HL-60 (cell line): ENCODE data around the gene TMEM151B.
"Not testable (repeated sequence)": the region's sequence is repeated elsewhere in the genome, so short reads cannot be mapped to it uniquely, and the experiment has no call there.

Source experiments
- GABPA ChIP-seq: IDR thresholded peaks from 2 replicates; pipeline ENCODE4 v1.6.1; 2012; ENCODE audit warnings: low read depth
- POLR2AphosphoS5 ChIP-seq: IDR thresholded peaks from 2 replicates; pipeline ENCODE4 v1.6.1; 2012; ENCODE audit warnings: low read depth
- SPI1 ChIP-seq: IDR thresholded peaks from 2 replicates; pipeline ENCODE4 v1.6.1; 2012; ENCODE audit warnings: low read depth, mild to moderate bottlenecking, borderline replicate concordance
- TF ChIP-seq, protein P1 (sequence below): IDR thresholded peaks from one replicate; pipeline ENCODE4 v1.5.1; 2011; ENCODE audit warnings: low read length, control low read depth, inconsistent platforms; ENCODE audit not compliant: insufficient read depth
- TF ChIP-seq, protein P2 (sequence below): IDR thresholded peaks from 2 replicates; pipeline ENCODE4 v1.6.1; 2012; ENCODE audit warnings: low read depth; ENCODE audit not compliant: insufficient replicate concordance

DNA sequence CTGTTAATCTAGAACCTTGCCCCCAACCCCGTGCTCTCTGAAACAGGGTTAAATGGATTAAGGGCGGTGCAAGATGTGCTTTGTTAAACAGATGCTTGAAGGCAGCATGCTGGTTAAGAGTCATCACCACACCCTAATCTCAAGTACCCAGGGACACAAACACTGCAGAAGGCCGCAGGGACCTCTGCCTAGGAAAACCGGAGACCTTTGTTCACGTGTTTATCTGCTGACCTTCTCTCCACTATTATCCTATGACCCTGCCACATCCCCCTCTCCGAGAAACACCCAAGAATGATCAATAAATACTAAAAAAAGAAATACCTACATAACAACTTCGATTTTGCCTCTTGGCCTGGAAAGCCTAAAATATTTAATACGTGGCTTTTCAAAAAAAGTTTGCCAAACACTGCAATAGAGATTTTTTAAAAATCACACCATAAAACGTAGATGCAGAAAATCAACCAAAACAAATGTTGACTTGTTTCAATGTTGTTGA, 46.9 kb downstream of the TMEM151B start:
- TF ChIP-seq, protein P1, sequence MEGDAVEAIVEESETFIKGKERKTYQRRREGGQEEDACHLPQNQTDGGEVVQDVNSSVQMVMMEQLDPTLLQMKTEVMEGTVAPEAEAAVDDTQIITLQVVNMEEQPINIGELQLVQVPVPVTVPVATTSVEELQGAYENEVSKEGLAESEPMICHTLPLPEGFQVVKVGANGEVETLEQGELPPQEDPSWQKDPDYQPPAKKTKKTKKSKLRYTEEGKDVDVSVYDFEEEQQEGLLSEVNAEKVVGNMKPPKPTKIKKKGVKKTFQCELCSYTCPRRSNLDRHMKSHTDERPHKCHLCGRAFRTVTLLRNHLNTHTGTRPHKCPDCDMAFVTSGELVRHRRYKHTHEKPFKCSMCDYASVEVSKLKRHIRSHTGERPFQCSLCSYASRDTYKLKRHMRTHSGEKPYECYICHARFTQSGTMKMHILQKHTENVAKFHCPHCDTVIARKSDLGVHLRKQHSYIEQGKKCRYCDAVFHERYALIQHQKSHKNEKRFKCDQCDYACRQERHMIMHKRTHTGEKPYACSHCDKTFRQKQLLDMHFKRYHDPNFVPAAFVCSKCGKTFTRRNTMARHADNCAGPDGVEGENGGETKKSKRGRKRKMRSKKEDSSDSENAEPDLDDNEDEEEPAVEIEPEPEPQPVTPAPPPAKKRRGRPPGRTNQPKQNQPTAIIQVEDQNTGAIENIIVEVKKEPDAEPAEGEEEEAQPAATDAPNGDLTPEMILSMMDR, result not testable (repeated sequence)
- TF ChIP-seq SPI1, POLR2AphosphoS5, GABPA: not testable (repeated sequence)
- TF ChIP-seq, protein P2, sequence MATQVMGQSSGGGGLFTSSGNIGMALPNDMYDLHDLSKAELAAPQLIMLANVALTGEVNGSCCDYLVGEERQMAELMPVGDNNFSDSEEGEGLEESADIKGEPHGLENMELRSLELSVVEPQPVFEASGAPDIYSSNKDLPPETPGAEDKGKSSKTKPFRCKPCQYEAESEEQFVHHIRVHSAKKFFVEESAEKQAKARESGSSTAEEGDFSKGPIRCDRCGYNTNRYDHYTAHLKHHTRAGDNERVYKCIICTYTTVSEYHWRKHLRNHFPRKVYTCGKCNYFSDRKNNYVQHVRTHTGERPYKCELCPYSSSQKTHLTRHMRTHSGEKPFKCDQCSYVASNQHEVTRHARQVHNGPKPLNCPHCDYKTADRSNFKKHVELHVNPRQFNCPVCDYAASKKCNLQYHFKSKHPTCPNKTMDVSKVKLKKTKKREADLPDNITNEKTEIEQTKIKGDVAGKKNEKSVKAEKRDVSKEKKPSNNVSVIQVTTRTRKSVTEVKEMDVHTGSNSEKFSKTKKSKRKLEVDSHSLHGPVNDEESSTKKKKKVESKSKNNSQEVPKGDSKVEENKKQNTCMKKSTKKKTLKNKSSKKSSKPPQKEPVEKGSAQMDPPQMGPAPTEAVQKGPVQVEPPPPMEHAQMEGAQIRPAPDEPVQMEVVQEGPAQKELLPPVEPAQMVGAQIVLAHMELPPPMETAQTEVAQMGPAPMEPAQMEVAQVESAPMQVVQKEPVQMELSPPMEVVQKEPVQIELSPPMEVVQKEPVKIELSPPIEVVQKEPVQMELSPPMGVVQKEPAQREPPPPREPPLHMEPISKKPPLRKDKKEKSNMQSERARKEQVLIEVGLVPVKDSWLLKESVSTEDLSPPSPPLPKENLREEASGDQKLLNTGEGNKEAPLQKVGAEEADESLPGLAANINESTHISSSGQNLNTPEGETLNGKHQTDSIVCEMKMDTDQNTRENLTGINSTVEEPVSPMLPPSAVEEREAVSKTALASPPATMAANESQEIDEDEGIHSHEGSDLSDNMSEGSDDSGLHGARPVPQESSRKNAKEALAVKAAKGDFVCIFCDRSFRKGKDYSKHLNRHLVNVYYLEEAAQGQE, result not testable (repeated sequence)
